GM12865 (cell line): ENCODE data around the gene KCNG1.

ENCODE experiments used
- DNase-seq: peaks from one replicate; pipeline ENCODE4 v3.0.0; 2010; ENCODE audit warnings: low read depth
- H3K4me3 ChIP-seq: 2 replicates; pipeline ENCODE4 v1.5.1; 2011; ENCODE audit warnings: mild to moderate bottlenecking, low read depth, low read length, control low read depth
- TF ChIP-seq, protein P1 (sequence below): IDR thresholded peaks from 2 replicates; pipeline ENCODE4 v1.5.1; 2011; ENCODE audit warnings: low read length, control low read depth, low read depth, inconsistent platforms; ENCODE audit not compliant: insufficient read depth; ENCODE audit errors: missing control alignments

Gene KCNG1

DNA sequence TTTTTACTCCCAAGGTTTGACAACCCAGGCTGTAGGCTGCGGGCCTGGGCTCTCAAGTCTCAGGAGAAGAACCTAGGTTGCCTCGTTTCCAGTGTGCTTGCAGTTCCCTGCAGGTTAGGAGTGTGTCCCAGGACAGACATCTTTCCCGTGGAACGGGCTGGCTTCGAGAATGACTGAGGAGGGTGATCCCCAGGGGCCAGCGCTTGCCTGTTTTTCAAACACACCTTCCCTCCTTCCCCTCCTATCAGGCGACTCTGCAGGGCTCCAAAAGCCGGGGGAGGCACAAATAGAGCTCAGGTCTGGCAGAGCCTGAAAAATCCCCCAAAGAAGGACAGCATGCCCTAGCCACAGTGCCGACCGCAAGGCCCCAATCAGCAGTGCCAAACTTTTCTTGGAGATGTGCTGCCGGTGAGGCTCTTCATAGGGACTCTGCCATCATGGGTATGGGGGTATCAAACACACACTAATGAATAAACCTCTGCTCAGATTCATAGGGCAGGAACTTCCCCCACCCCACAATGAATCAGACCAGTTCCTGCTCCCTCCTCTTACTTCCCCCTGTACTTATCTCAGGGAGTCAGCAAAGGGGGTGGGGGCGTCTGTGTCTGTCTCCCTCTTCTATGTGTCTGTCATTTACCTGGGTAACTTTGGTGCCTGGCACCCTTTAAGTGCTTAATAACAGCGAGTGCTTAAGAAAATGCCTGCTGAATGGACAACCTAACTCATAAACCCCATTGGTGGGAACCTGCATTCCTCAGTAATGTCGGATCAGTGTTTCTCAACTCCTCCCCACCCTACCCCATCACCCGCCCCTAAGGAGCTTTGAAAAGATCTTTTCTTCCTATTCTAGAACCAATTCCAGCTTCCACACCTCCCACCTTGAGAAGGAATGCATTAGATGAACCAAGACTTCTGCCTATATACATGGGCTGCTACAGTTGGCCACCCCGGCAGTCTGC is 1.6 kb downstream of the KCNG1 start:
- TF ChIP-seq, protein P1, sequence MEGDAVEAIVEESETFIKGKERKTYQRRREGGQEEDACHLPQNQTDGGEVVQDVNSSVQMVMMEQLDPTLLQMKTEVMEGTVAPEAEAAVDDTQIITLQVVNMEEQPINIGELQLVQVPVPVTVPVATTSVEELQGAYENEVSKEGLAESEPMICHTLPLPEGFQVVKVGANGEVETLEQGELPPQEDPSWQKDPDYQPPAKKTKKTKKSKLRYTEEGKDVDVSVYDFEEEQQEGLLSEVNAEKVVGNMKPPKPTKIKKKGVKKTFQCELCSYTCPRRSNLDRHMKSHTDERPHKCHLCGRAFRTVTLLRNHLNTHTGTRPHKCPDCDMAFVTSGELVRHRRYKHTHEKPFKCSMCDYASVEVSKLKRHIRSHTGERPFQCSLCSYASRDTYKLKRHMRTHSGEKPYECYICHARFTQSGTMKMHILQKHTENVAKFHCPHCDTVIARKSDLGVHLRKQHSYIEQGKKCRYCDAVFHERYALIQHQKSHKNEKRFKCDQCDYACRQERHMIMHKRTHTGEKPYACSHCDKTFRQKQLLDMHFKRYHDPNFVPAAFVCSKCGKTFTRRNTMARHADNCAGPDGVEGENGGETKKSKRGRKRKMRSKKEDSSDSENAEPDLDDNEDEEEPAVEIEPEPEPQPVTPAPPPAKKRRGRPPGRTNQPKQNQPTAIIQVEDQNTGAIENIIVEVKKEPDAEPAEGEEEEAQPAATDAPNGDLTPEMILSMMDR, result no peak
- no peak overlapping the region for H3K4me3 ChIP-seq
- no peak for DNase-seq

DNA sequence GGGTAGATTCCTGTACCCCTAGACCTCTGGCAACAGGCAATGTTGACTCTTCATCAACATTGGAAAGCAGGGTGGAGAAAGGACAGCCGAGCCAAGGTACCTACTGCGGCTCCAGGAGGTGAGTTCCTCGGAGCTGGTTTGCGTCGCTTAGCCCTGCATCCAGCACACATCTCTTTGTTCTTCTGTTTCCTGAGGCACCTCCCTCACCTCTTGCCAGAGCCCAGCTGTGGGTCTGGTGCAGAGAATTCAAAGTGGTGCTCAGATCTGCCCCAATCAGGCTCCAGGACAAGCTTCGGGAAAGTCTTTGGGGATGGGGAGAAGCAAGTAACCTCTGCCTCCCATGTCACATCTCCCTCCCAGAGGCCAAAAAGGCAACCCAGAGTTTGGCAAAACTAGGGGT is 2.2 kb downstream of the KCNG1 start:
- no peak for DNase-seq
- no peak overlapping the region for H3K4me3 ChIP-seq
- TF ChIP-seq, protein P1, result no peak

DNA sequence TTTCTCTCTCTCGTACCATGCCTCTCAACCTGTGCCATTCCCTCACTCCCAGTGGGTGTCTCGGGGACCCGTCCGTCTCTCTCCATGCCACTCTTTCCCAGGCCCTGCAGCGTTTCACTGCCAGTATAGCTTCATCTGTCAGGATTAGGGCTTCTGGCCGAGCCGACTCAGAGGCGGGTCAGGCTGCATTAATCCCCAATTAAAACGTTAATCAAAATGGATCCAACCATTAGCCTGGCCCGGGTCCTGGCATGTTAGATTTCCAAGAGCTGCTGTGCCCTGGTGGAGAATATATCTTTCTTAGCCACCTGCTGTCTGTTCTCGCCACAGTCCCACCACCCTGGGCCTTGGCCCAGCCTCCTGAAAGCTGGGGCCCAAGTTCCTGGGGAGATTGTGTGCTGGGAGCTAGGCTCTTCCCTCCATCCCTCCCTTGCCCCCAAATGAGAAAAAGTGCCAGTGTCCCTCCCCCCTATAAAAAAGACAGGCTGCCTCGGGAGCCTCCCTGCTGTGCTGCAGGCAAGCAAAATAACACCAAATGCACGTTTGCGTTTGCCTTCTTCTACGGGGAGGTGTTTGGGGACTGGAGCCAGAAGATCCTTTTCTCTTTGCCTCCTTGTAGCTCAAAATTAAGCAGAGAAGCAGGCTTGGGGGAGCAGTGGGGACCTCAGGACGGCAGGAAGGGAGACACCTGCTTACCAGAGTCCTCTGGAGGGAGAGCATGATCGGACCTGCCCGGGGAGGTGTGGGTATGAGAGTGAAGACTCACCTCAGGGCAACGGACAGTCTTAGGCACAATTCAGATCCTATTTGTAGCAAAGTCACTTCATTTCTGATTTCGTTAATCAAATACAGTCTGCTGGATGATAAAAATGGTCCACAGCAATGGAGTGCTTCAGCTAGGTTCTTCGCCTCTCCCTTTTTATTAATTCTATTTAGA is 3.0 kb downstream of the KCNG1 start:
- DNase-seq, result no peak
- H3K4me3 ChIP-seq, result no peak overlapping the region
- TF ChIP-seq, protein P1, result no peak

DNA sequence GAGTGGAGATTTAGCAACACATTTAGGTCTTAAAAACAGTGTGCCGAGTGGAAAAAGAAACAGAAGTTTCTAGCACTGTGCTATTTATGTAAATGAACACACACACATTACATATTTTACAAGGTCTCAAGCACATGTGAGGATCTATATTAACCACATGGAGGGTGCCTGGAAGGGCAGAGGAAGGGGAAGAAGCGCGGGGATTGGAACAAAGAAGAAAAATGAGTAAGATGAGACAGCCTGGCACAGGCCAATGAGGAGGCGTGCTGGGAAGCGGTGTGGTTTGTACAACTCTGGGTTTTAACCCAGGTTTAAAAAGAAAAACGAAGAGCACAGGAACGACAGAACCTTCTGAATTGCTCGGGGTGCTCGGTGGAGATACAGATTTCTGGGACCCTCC is 5.7 kb downstream of the KCNG1 start:
- no peak for DNase-seq
- H3K4me3 ChIP-seq, result no peak overlapping the region
- TF ChIP-seq, protein P1, result no peak

DNA sequence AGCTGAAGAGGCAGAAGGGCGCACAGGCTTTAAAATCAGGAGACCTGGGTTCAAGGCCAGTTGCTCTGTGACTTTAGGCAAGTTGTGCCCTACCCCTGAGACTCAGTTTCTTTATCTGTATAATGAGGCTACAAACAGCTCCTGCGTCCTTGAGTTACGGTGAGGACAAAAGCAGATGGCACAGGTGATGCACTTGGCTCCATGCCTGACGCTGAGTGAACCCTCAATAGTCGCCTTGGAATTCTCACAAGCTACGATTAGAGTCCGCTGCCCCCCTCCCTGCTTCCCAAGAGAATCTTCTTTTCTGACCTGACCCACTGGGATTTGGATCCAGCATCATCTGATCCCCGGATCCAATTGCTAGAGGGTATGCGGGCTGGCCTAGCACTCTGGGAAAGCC is 6.4 kb downstream of the KCNG1 start:
- TF ChIP-seq, protein P1, result no peak
- DNase-seq, result no peak
- no peak overlapping the region for H3K4me3 ChIP-seq

DNA sequence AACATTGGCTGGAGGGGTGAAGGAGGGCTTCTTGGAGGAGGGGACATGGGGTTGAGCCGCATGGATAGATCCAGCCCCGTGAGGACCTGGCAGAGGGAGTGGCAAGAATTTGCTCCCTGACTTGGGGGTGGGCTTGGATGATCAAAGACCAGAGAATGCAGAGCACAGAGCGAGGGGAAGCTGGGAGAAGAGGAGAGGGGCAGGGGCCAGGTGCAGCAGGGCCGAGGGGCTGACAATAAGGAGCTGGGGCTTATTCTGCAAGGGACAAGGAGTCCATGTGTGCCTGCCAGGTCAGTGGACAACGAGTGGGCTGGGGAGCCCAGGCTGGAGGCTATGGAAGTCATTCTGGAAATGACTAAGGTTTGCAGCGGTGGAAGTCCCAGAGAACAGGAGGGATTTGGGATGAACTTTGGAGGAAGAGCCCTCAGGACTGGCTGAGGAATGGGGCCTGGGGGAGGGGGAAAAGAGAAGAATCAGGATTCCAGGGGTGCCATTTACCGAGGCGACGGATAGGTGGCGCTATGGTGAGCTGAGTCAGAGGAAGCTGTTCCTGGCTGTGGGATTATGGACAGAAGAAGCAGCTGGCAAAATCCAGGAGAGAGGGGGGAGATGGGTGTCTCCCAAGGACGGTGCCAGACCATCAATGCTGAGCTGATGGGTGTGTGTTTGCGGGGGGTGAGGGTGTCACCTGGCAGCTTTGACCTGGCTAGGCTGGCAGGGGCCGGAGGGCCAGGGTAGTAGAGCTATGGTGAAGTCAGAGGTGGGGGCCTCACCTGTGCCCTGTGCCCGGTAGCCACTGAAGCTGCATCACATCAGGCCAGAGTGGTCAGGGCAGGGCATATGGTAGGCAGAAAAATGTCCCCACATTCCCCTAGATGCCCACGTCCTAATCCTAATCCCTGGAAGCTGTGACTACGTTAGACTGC is 7.8 kb downstream of the KCNG1 start:
- TF ChIP-seq, protein P1, result peak; percentile 60
- peak; percentile 12 for DNase-seq
- H3K4me3 ChIP-seq, result no peak overlapping the region
